H1 (cell line): ENCODE results near the gene PFDN1. TPM values are rescaled to one million over a fixed set of nuclear protein-coding genes. Genes with fewer than 3 reads are reported as not detected.

Source experiments
- CTCF ChIA-PET: fragments of 300-600 bp; sonication (Branson Sonifier 250); formaldehyde crosslinking; loops from one replicate; lab custom pipeline; 2021; ENCODE audit not compliant: partially characterized antibody; lab: Charles Lee
- POLR2A ChIA-PET: fragments of 300-600 bp; sonication (Branson Sonifier 250); formaldehyde crosslinking; loops from one replicate; lab custom pipeline; 2021; ENCODE audit warnings: inconsistent platforms; ENCODE audit not compliant: partially characterized antibody; lab: Charles Lee
- DNase-seq, 2 experiments: peaks; one replicate each; pipeline versions ENCODE4 v3.0.0 to v3.0.0-alpha.2; 2010 to 2022; ENCODE audit warnings: low spot score in 2 of 2, low read depth in 1 of 2, mixed read lengths in 1 of 2
- FAIRE-seq: peaks from 2 replicates; lab custom pipeline; 2011; peaks lifted over from hg19 to GRCh38; lab: Jason Lieb, UNC
- H2AFZ ChIP-seq: 2 replicates; pipeline ENCODE4 v1.8.1; 2012; ENCODE audit warnings: low read length, inconsistent platforms
- H2AK5ac ChIP-seq: 2 replicates; pipeline ENCODE4 v1.6.1; 2013; ENCODE audit warnings: low read depth, low read length
- H2BK120ac ChIP-seq: replicated peaks from 2 replicates; pipeline ENCODE3; 2013; ENCODE audit warnings: low read depth, low read length, inconsistent platforms
- H2BK12ac ChIP-seq: 2 replicates; pipeline ENCODE4 v1.6.1; 2013; ENCODE audit warnings: low read depth, low read length
- H2BK15ac ChIP-seq: 2 replicates; pipeline ENCODE4 v1.6.1; 2013; ENCODE audit warnings: low read length
- H2BK20ac ChIP-seq: 2 replicates; pipeline ENCODE4 v1.6.1; 2013; ENCODE audit warnings: low read length
- H2BK5ac ChIP-seq: 2 replicates; pipeline ENCODE4 v1.6.1; 2013; ENCODE audit warnings: low read depth, low read length
- H3K14ac ChIP-seq: 2 replicates; pipeline ENCODE4 v1.6.1; 2013; ENCODE audit warnings: inconsistent platforms; ENCODE audit not compliant: insufficient read length
- H3K18ac ChIP-seq: 2 replicates; pipeline ENCODE4 v1.6.1; 2013; ENCODE audit warnings: low read length; ENCODE audit errors: extremely low read depth
- H3K23ac ChIP-seq: 2 replicates; pipeline ENCODE4 v1.6.1; 2013; ENCODE audit warnings: inconsistent platforms; ENCODE audit not compliant: insufficient read length
- H3K23me2 ChIP-seq: 2 replicates; pipeline ENCODE4 v1.6.1; 2013; ENCODE audit warnings: low read depth, low read length
- H3K27ac ChIP-seq: 2 replicates; pipeline ENCODE4 v1.6.1; 2011; ENCODE audit warnings: low read depth, low read length, inconsistent platforms
- H3K27me3 ChIP-seq, 4 experiments: replicated peaks in 1 of 4; 1 replicate in 1 of 4; 2 replicates in 3 of 4; pipeline versions ENCODE4 v1.6.1 to v1.8.1; 2011 to 2013; ENCODE audit warnings: low read length in 3 of 4, mild to moderate bottlenecking in 3 of 4, inconsistent platforms in 2 of 4, mixed read lengths in 2 of 4, moderate library complexity in 1 of 4; ENCODE audit not compliant: control insufficient read depth in 3 of 4, insufficient read depth in 3 of 4; ENCODE audit errors: extremely low read depth in 1 of 4
- H3K36me3 ChIP-seq, 4 experiments: 2 replicates each; pipeline versions ENCODE4 v1.6.1 to v1.8.1; 2011 to 2013; ENCODE audit warnings: mild to moderate bottlenecking in 4 of 4, low read length in 3 of 4, moderate library complexity in 2 of 4, control low read depth in 1 of 4, inconsistent platforms in 1 of 4; ENCODE audit not compliant: insufficient read depth in 4 of 4, control insufficient read depth in 2 of 4
- H3K4ac ChIP-seq: replicated peaks from 2 replicates; pipeline ENCODE3; 2013; ENCODE audit warnings: low read length, low read depth, mixed read lengths, inconsistent platforms; ENCODE audit not compliant: insufficient read length
- H3K4me1 ChIP-seq, 4 experiments: replicated peaks in 1 of 4; 1 replicate in 1 of 4; 2 replicates in 3 of 4; pipeline versions ENCODE4 v1.6.1 to v1.8.1; 2011 to 2013; ENCODE audit warnings: low read length in 3 of 4, inconsistent platforms in 2 of 4, mixed read lengths in 1 of 4; ENCODE audit not compliant: insufficient read depth in 4 of 4, control insufficient read depth in 3 of 4
- H3K4me2 ChIP-seq, 2 experiments: 2 replicates each; pipeline versions ENCODE4 v1.6.1 to v1.8.1; 2011 to 2013; ENCODE audit warnings: low read depth in 2 of 2, low read length in 2 of 2, control low read depth in 1 of 2, inconsistent platforms in 1 of 2, mild to moderate bottlenecking in 1 of 2; ENCODE audit not compliant: insufficient read depth in 1 of 2
- H3K4me3 ChIP-seq, 4 experiments: fragments of 200-600, 300-600 bp in 1 of 4; sonication (generic), shearing (Covaris generic), sonication (Bioruptor Twin) in 1 of 4; 2 replicates each; pipeline versions ENCODE4 v1.5.1 to v1.8.1; 2011 to 2016; ENCODE audit warnings: low read length in 4 of 4, low read depth in 3 of 4, control low read depth in 2 of 4, inconsistent platforms in 2 of 4, mild to moderate bottlenecking in 2 of 4, mixed read lengths in 1 of 4, moderate library complexity in 1 of 4; ENCODE audit not compliant: insufficient read depth in 2 of 4; ENCODE audit errors: extremely low read depth in 1 of 4
- H3K56ac ChIP-seq: replicated peaks from 2 replicates; pipeline ENCODE3; 2013; ENCODE audit warnings: low read depth, mild to moderate bottlenecking, mixed read lengths, low read length, inconsistent platforms; ENCODE audit not compliant: insufficient read length
- H3K79me1 ChIP-seq: 2 replicates; pipeline ENCODE4 v1.6.1; 2013; ENCODE audit warnings: low read depth, low read length, control low read depth
- H3K79me2 ChIP-seq, 2 experiments: 2 replicates each; pipeline versions ENCODE4 v1.6.1 to v1.8.1; 2012 to 2013; ENCODE audit warnings: low read length in 2 of 2, mild to moderate bottlenecking in 2 of 2, inconsistent platforms in 1 of 2; ENCODE audit not compliant: insufficient read depth in 2 of 2, control insufficient read depth in 1 of 2
- H3K9ac ChIP-seq, 4 experiments: replicated peaks in 1 of 4; 1 replicate in 1 of 4; 2 replicates in 3 of 4; pipeline versions ENCODE4 v1.6.1 to v1.8.1; 2011 to 2013; ENCODE audit warnings: low read depth in 3 of 4, low read length in 3 of 4, control low read depth in 2 of 4, mild to moderate bottlenecking in 2 of 4, moderate library complexity in 2 of 4, inconsistent platforms in 1 of 4; ENCODE audit errors: extremely low read depth in 1 of 4
- H3K9me3 ChIP-seq, 2 experiments: 2 replicates each; pipeline versions ENCODE4 v1.6.1 to v1.8.1; 2012 to 2013; ENCODE audit warnings: mild to moderate bottlenecking in 2 of 2, moderate library complexity in 2 of 2, control low read depth in 1 of 2, inconsistent platforms in 1 of 2, low read depth in 1 of 2, low read length in 1 of 2, mixed read lengths in 1 of 2; ENCODE audit not compliant: insufficient read depth in 2 of 2
- H4K20me1 ChIP-seq, 2 experiments: replicated peaks in 1 of 2; 2 replicates each; pipeline versions ENCODE3 to v1.8.1; 2011 to 2013; ENCODE audit warnings: inconsistent platforms in 2 of 2, low read length in 2 of 2, mild to moderate bottlenecking in 1 of 2; ENCODE audit not compliant: insufficient read depth in 2 of 2, control insufficient read depth in 1 of 2
- H4K5ac ChIP-seq: 2 replicates; pipeline ENCODE4 v1.6.1; 2013; ENCODE audit warnings: low read length, low read depth, mixed read lengths, inconsistent platforms; ENCODE audit not compliant: insufficient read length
- H4K8ac ChIP-seq: 2 replicates; pipeline ENCODE4 v1.8.0; 2013; ENCODE audit warnings: mild to moderate bottlenecking, moderate library complexity, low read length, inconsistent platforms; ENCODE audit not compliant: insufficient read depth; ENCODE audit errors: extremely low read depth
- H4K91ac ChIP-seq: replicated peaks from 2 replicates; pipeline ENCODE3; 2013; ENCODE audit warnings: low read length, mixed read lengths, inconsistent platforms; ENCODE audit not compliant: insufficient read length
- ATF3 ChIP-seq: IDR thresholded peaks from 2 replicates; pipeline ENCODE4 v1.6.1; 2011; ENCODE audit warnings: low read depth, mild to moderate bottlenecking, low read length; ENCODE audit not compliant: insufficient read depth
- CBX8 ChIP-seq: fragments of 300-800, 300-1000 bp; sonication (generic); IDR thresholded peaks from 2 replicates; pipeline ENCODE4 v1.7.1; 2016; ENCODE audit warnings: low read depth, low read length, borderline replicate concordance
- CHD1 ChIP-seq: IDR thresholded peaks from 2 replicates; pipeline ENCODE4 v1.6.1; 2012; ENCODE audit warnings: low read depth, low read length, improper control_type of control experiment
- GABPA ChIP-seq: IDR thresholded peaks from 2 replicates; pipeline ENCODE4 v1.6.1; 2011; ENCODE audit warnings: mild to moderate bottlenecking, low read length, moderate library complexity, borderline replicate concordance; ENCODE audit not compliant: insufficient read depth
- KDM4A ChIP-seq: IDR thresholded peaks from one replicate; pipeline ENCODE4 v1.7.1; 2012; ENCODE audit warnings: low read depth, mild to moderate bottlenecking, moderate library complexity, low read length, inconsistent platforms; ENCODE audit not compliant: severe bottlenecking
- RAD21 ChIP-seq, 2 experiments: IDR thresholded peaks in 1 of 2; conservative IDR thresholded peaks in 1 of 2; 2 replicates each; pipeline ENCODE4 v1.6.1; 2011; ENCODE audit warnings: low read depth in 2 of 2, low read length in 2 of 2, improper control_type of control experiment in 1 of 2, inconsistent platforms in 1 of 2, mild to moderate bottlenecking in 1 of 2, moderate library complexity in 1 of 2
- SIN3A ChIP-seq, 2 experiments: IDR thresholded peaks in 1 of 2; conservative IDR thresholded peaks in 1 of 2; 2 replicates each; pipeline ENCODE4 v1.6.1; 2011 to 2012; ENCODE audit warnings: low read length in 2 of 2, improper control_type of control experiment in 1 of 2, low read depth in 1 of 2, mild to moderate bottlenecking in 1 of 2
- TBP ChIP-seq: IDR thresholded peaks from 2 replicates; pipeline ENCODE4 v1.6.1; 2011; ENCODE audit warnings: low read depth, low read length, improper control_type of control experiment
- USF2 ChIP-seq: IDR thresholded peaks from 2 replicates; pipeline ENCODE4 v1.6.1; 2011; ENCODE audit warnings: low read length, improper control_type of control experiment
- WGBS, 2 experiments: shearing (Covaris generic) in 1 of 2; methylation state at CpG; one replicate each; pipeline versions ENCODE4 v1.1.6 to v1.1.7; 2013 to 2015; ENCODE audit warnings: low lambda C conversion rate in 2 of 2, mixed read lengths in 2 of 2, inconsistent platforms in 1 of 2, low coverage in 1 of 2, missing lambda C conversion rate in 1 of 2; ENCODE audit not compliant: insufficient replicate concordance in 2 of 2, insufficient coverage in 1 of 2, insufficient read length in 1 of 2; ENCODE audit errors: extremely low coverage in 1 of 2, missing lambda C conversion rate in 1 of 2; 5-methylcytosine and 5-hydroxymethylcytosine counted together
- polyA plus RNA-seq, 7 experiments: library from polyadenylated mRNA; depleted of rRNA in 3 of 7; stranded (reverse) in 5 of 7; unstranded in 2 of 7; fragments of >200 nt in 5 of 7; fragments of 200-250 nt in 2 of 7; gene quantifications; 1 replicate in 5 of 7; 2 replicates in 1 of 7; 4 replicates in 1 of 7; pipeline versions ENCODE4 v1.2.1 to v1.2.3, GENCODE V29; 2011 to 2013; ENCODE audit warnings: missing spikeins in 2 of 7, mixed read lengths in 2 of 7
- total RNA-seq: library from RNA; stranded (reverse); fragmentation: NEBNext Ultra II Directional; extraction: Animal tissue kit (Norgen Biotek cat#: 25700); gene quantifications from 2 replicates; pipeline ENCODE4 v1.2.1, GENCODE V29; 2021

Gene PFDN1
- total and polyA plus RNA-seq, 2 of the 8 experiments (the other 6 are each of a cell fraction or from before 2014, with no cell fraction given): 53.0 to 89.6 TPM

- Histone ChIP-seq H3K27ac (no peak overlapping the region), H3K79me1 (no peaks in the 10 kb centered on the region), H3K9ac (no peak overlapping the region), H2BK12ac (no peak overlapping the region)
- TF ChIP-seq USF2 (no peak), ATF3 (no peak), RAD21 (IDR thresholded peaks at IDR 0.05 in 1 of 2, conservative IDR thresholded peaks at IDR 0.05 in 1 of 2; ENCODE audit: low read depth in 2 of 2, low read length in 2 of 2) (no peak), TBP (no peak), KDM4A (no peak), CHD1 (no peak), GABPA (no peak), SIN3A (conservative IDR thresholded peaks at IDR 0.05 in 1 of 2, IDR thresholded peaks at IDR 0.05 in 1 of 2; ENCODE audit: low read depth in 1 of 2, low read length in 2 of 2) (no peak), CBX8 (no peak)
- TF ChIP-seq, all 59 proteins: peak for 0
- H3K14ac ChIP-seq: no peak overlapping the region
- no peak overlapping the region for H2BK15ac ChIP-seq
- no peak overlapping the region for H3K56ac ChIP-seq
- POLR2A ChIA-PET: interaction anchor here (1.2 to 2.6 kb wide), 3 partner anchors 11 to 58 kb away, joined by 3 to 9 read pairs (median 6); no protein-coding TSS in a partner anchor
- no peak overlapping the region for H2BK120ac ChIP-seq
- H3K36me3 ChIP-seq: peaks cover 0 to 4% (median under 1%) of the 10 kb centered on the region in 4 experiments; a peak in 3 of 8 replicates
- no peak for FAIRE-seq
- H2AK5ac ChIP-seq: no peak overlapping the region
- H4K91ac ChIP-seq: no peak overlapping the region
- 96% methylated on average over 1 of the region's 1 CpG; no CpG with 5 or more reads in 1 of the 2 experiments for WGBS, 2 experiments
- no peak overlapping the region for H2BK5ac ChIP-seq
- H4K8ac ChIP-seq: no peak overlapping the region
- H3K79me2 ChIP-seq: peaks cover 6 to 53% of the 10 kb centered on the region in 2 experiments; a peak in 3 of 4 replicates
- no peak overlapping the region for H3K23ac ChIP-seq
- H3K4me1 ChIP-seq: no peaks in the 10 kb centered on the region
- no peak overlapping the region for H3K18ac ChIP-seq
- H4K20me1 ChIP-seq: peaks cover 1 to 4% of the 10 kb centered on the region in 2 experiments
- CTCF ChIA-PET: interaction anchor here (1.0 to 1.6 kb wide), 3 partner anchors 14 to 59 kb away, joined by 3 read pairs; no protein-coding TSS in a partner anchor
- no peaks in the 10 kb centered on the region for H3K9me3 ChIP-seq
- H2BK20ac ChIP-seq: no peak overlapping the region
- no peak for DNase-seq
- H4K5ac ChIP-seq: no peak overlapping the region
- H3K4me3 ChIP-seq: no peak overlapping the region
- H3K27me3 ChIP-seq: no peaks in the 10 kb centered on the region
- H3K4ac ChIP-seq: no peak overlapping the region
- H3K4me2 ChIP-seq: peak overlapping the region; percentile 74 to 86; a peak in 1 of 4 replicates
- peaks cover 4% of the 10 kb centered on the region for H3K23me2 ChIP-seq
- H2AFZ ChIP-seq: no peak overlapping the region
These were observed 1.8 kb downstream of the PFDN1 start for GRCh38 chr5:140301136-140301535.
